ENCODE data around the gene APCDD1L. TPM values are rescaled to one million over a fixed set of nuclear protein-coding genes. Genes with fewer than 3 reads are reported as not detected.

The APCDD1L gene
- total and polyA plus RNA-seq, 8 donors = 0.09 to 0.23 (median 0.13) TPM; not detected in 1

DNA sequence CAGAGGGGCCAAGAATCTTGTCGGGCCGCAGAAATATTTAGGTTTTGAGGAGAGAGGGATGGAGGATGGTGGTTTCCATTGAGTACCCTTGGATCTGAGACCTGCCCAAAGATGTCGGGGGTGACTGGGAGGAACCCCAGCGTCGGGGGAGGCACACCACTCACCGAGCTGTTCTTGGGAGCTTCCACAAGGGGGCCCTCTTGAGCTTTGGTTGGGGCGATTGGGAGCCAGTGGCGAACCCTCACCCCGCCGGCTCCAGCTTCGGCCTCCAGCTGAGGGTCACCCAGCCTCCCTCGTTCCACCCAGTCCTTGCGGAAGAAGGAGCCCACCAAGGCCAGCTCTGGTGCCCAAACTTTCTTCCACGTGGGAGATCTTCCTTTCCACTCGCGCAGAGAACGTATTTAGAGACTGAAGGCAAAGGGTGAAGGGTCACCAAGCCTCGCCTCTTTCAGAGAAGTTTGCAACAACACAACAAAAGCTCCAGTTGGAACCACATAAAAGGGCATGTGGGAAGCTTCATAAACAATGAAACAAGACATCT lies 33.6 kb downstream of the APCDD1L start:
- Histone ChIP-seq H3K27me3 (peaks cover 0 to 9% of the 10 kb centered on the region in 2 donors), H3K9me3 (peaks cover 4 to 30% of the 10 kb centered on the region in 2 donors), H3K4me1 (no peaks in the 10 kb centered on the region), H3K4me3 (no peak overlapping the region), H3K27ac (no peak overlapping the region), H3K36me3 (no peaks in the 10 kb centered on the region)
- TF ChIP-seq, protein P1, sequence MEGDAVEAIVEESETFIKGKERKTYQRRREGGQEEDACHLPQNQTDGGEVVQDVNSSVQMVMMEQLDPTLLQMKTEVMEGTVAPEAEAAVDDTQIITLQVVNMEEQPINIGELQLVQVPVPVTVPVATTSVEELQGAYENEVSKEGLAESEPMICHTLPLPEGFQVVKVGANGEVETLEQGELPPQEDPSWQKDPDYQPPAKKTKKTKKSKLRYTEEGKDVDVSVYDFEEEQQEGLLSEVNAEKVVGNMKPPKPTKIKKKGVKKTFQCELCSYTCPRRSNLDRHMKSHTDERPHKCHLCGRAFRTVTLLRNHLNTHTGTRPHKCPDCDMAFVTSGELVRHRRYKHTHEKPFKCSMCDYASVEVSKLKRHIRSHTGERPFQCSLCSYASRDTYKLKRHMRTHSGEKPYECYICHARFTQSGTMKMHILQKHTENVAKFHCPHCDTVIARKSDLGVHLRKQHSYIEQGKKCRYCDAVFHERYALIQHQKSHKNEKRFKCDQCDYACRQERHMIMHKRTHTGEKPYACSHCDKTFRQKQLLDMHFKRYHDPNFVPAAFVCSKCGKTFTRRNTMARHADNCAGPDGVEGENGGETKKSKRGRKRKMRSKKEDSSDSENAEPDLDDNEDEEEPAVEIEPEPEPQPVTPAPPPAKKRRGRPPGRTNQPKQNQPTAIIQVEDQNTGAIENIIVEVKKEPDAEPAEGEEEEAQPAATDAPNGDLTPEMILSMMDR (IDR thresholded peaks at IDR 0.05) = peak; percentile 37 to 47
- intact Hi-C loops (cut with DNase I) = no loop called here
- DNase-seq (peak in 1 of 4 donors; percentile 32), ATAC-seq (peak; percentile 93)

DNA sequence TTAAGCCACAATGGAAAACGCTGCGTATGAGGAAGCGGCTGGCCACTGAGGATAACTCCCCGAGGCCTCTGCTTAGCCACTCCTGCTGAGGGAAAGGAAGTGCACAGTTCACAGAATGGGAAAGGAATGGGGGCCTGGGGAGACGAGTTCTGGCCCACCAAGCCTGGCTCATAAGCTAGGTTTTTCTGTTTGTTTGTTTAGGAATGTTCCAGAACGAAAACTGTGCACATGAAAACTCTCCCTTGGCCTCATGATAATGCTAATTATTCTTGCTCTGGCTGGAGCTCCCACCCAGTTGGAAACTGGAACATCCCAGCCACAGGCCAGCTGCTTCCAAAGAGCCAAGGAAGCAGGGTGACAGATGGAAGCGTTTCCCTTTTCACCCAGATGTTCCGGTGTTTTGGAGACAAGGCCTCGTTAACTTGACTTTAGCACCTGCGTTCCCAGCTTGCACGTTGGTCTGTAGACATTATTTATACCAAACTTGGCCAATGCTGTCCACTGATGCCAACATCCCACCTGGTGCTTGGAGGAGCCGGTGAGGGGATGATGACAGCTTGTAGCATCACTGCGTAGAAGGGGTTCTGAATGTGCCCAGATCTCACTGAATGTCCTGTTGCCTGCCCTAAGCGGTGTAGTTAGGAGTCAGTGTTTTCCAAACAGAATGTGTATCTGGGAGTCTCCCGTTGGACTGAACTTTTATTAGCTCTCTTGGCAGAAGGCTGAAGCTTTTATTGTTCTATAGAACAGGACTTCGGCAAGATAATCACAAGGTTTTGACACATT lies 34.5 kb downstream of the APCDD1L start:
- TF ChIP-seq, protein P1 (IDR thresholded peaks at IDR 0.05) = no peak
- DNase-seq (no peak), ATAC-seq (no peak)
- Histone ChIP-seq H3K36me3 (no peaks in the 10 kb centered on the region), H3K4me3 (no peak overlapping the region), H3K27ac (no peak overlapping the region), H3K27me3 (peaks cover 0 to 9% of the 10 kb centered on the region in 2 donors), H3K9me3 (peaks cover 0 to 22% of the 10 kb centered on the region in 2 donors), H3K4me1 (no peaks in the 10 kb centered on the region)
- intact Hi-C loops (cut with DNase I) = no loop called here

DNA sequence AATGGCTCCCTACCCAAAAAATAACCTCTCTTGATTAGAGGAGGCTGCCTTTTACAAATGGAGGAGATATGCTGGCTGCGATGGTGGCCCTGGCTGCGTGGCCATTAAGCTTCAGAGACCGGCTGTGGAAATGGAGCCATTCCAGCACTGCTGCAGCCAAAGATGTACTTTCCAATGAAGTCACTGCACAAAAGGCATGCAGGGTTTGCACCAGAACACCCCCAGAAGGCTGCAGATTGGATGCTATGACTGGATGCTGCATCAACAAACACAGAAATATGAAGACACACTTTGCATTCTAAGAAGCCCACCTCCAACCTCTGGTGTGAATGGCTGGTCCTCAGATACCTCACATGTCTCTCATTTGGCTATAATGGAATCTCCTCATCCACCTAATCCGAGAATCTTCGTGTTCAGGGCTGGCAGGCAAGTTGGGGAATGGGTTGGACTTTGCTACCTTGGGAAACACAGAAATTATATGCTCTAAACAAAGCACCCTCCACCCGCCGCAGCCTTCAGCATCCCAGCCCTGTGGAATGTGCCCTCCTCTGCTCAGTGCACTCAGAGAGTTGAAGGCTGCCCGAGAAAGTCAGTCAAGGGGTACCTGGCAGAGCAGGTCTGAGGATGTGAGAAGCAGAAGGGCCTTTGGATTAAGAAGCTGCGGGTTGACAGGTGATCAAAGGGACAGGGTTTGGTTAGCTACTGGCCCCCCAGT lies 35.3 kb downstream of the APCDD1L start:
- H3K4me1 ChIP-seq = no peaks in the 10 kb centered on the region
- H3K36me3 ChIP-seq = no peaks in the 10 kb centered on the region
- peaks cover 0 to 15% of the 10 kb centered on the region in 2 donors for H3K9me3 ChIP-seq
- TF ChIP-seq, protein P1 (IDR thresholded peaks at IDR 0.05) = no peak
- ATAC-seq (no peak), DNase-seq (no peak)
- no peak overlapping the region for H3K27ac ChIP-seq
- intact Hi-C loops (cut with DNase I) = no loop called here
- no peak overlapping the region for H3K4me3 ChIP-seq
- peaks cover 0 to 9% of the 10 kb centered on the region in 2 donors for H3K27me3 ChIP-seq

DNA sequence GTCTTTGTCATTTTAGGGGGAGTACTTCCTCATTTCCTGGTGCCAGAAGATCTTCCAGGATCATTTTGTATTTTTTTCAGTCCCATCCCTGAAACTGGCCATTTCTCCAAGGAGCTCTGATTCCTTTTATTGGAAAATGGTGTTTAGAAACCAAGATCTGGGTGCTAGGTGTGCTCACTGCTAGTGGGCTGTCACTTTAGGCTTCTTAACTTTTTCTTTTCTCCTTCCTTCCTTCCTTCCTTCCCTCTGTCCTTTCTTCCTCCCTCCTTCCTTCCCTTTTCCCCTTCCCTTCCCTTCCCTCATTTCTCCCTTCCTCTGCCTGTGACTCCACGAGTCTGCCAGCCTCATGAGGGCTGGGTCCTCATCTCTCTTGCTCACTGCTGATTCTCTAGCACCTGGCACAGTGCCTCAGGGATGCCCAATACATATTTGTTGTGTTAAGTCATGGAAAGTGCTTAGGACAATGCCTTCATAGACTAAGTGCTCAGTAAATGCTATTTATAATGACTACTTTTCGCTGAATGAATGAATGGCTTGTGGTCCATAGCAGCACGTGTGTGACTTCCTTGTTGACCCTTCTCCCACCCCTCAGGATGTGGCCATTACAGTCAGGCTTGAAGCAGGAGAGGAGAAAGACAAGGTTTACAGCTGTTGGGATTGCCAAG lies 36.9 kb downstream of the APCDD1L start:
- Histone ChIP-seq H3K27me3 (peaks cover 0 to 9% of the 10 kb centered on the region in 2 donors), H3K4me1 (no peaks in the 10 kb centered on the region), H3K36me3 (no peaks in the 10 kb centered on the region), H3K9me3 (peaks cover 0 to 12% of the 10 kb centered on the region in 2 donors), H3K27ac (no peak overlapping the region), H3K4me3 (no peak overlapping the region)
- ATAC-seq = no peak
- no peak for DNase-seq
- TF ChIP-seq, protein P1 (IDR thresholded peaks at IDR 0.05) = no peak
- intact Hi-C loops (cut with DNase I) = no loop called here
